Skeletal muscle tissue (tissue), 4 donors: ENCODE results near the gene APOF. TPM values are rescaled to one million over a fixed set of nuclear protein-coding genes. Genes with fewer than 3 reads are reported as not detected.

Source experiments
- H3K27ac ChIP-seq: one replicate; pipeline ENCODE4 v1.7.0; 2013; ENCODE audit warnings: mild to moderate bottlenecking, low read depth, low read length, inconsistent platforms
- H3K27me3 ChIP-seq, 3 donors: one replicate each; pipeline ENCODE4 v1.7.0; 2013; ENCODE audit warnings: low read length in 3 of 3; ENCODE audit not compliant: control insufficient read depth in 3 of 3, insufficient read depth in 3 of 3
- H3K36me3 ChIP-seq, 3 donors: one replicate each; pipeline ENCODE4 v1.7.0; 2013; ENCODE audit warnings: low read length in 3 of 3; ENCODE audit not compliant: control insufficient read depth in 3 of 3, insufficient read depth in 3 of 3
- H3K4me1 ChIP-seq, 3 donors: one replicate each; pipeline ENCODE4 v1.7.0; 2013; ENCODE audit warnings: low read length in 3 of 3, mild to moderate bottlenecking in 3 of 3; ENCODE audit not compliant: control insufficient read depth in 3 of 3, insufficient read depth in 3 of 3
- H3K4me3 ChIP-seq, 3 donors: one replicate each; pipeline ENCODE4 v1.7.0; 2013; ENCODE audit warnings: low read length in 3 of 3
- H3K9ac ChIP-seq, 3 donors: one replicate each; pipeline ENCODE4 v1.7.0; 2013; ENCODE audit warnings: low read length in 3 of 3, mild to moderate bottlenecking in 3 of 3, moderate library complexity in 2 of 3, low read depth in 1 of 3
- H3K9me3 ChIP-seq, 3 donors: one replicate each; pipeline ENCODE4 v1.7.0; 2013; ENCODE audit warnings: low read length in 3 of 3; ENCODE audit not compliant: control insufficient read depth in 3 of 3
- total RNA-seq: library from RNA; depleted of rRNA; stranded (reverse); fragments of >200 nt; gene quantifications from one replicate; pipeline ENCODE4 v1.2.3, GENCODE V29; 2014
- donor health status: Osteomylitis.

Gene APOF
- total RNA-seq, 1 donor from 2014 or later = not detected

DNA sequence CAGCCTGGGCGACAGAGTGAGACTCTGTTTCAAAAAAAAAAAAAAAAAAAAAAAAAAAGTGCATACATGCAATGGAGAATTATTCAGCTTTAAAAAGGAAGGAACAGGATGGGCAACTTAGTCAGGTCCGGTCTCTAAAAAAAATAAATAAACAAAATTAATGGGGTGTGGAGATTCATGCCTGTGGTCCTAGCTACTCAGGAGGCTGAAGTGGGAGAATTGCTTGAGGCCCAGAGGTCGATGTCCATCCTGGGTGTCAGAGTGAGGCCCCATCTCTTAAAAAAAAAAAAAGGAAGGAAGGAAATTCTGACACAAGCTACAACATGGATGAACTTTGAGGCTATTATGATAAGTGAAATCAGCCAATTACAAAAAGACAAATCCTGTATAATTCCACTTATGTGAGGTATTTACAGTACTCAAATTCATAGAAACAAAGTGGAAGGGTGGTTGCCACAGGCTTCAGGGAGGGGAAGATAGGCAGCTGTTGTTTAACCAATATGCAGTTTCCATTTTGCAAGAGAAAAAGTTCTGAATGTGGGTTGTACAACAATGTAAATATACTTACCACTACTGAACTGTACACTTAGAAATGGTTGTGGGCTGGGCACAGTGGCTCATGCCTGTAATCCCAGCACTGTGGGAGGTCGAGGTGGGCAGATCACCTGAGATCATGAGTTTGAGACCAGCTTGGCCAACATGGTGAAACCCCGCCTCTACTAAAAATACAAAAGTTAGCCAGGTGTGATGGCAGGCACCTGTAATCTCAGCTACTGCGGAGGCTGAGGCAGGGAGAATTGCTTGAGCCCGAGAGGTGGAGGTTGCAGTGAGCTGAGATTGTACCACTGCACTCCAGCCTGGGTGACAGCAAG, 12.3 kb upstream of the APOF start:
- no peak overlapping the region for H3K27ac ChIP-seq
- no peaks in the 10 kb centered on the region for H3K36me3 ChIP-seq
- H3K9me3 ChIP-seq = no peaks in the 10 kb centered on the region
- no peak overlapping the region for H3K4me3 ChIP-seq
- H3K9ac ChIP-seq = no peak overlapping the region
- H3K27me3 ChIP-seq = no peaks in the 10 kb centered on the region
- no peaks in the 10 kb centered on the region for H3K4me1 ChIP-seq

GRCh38 chr12:56373515-56373914, 10.9 kb upstream of the APOF start:
- no peak overlapping the region for H3K9ac ChIP-seq
- no peaks in the 10 kb centered on the region for H3K36me3 ChIP-seq
- no peaks in the 10 kb centered on the region for H3K4me1 ChIP-seq
- H3K27me3 ChIP-seq = no peaks in the 10 kb centered on the region
- H3K9me3 ChIP-seq = no peaks in the 10 kb centered on the region
- H3K27ac ChIP-seq = no peak overlapping the region
- H3K4me3 ChIP-seq = no peak overlapping the region

GRCh38 chr12:56366948-56367347, 4.3 kb upstream of the APOF start:
- no peak overlapping the region for H3K27ac ChIP-seq
- H3K9ac ChIP-seq = no peak overlapping the region
- no peak overlapping the region for H3K4me3 ChIP-seq
- no peaks in the 10 kb centered on the region for H3K36me3 ChIP-seq
- H3K27me3 ChIP-seq = no peaks in the 10 kb centered on the region
- no peaks in the 10 kb centered on the region for H3K4me1 ChIP-seq
- no peaks in the 10 kb centered on the region for H3K9me3 ChIP-seq

GRCh38 chr12:56361487-56362129, 1.0 kb downstream of the APOF start:
- H3K27ac ChIP-seq = no peak overlapping the region
- H3K4me3 ChIP-seq = no peak overlapping the region
- no peaks in the 10 kb centered on the region for H3K27me3 ChIP-seq
- no peak overlapping the region for H3K9ac ChIP-seq
- H3K9me3 ChIP-seq = no peaks in the 10 kb centered on the region
- peaks cover 0 to under 1% (median 0%) of the 10 kb centered on the region in 3 donors for H3K36me3 ChIP-seq
- peaks cover 8 to 16% (median 11%) of the 10 kb centered on the region in 3 donors for H3K4me1 ChIP-seq

DNA sequence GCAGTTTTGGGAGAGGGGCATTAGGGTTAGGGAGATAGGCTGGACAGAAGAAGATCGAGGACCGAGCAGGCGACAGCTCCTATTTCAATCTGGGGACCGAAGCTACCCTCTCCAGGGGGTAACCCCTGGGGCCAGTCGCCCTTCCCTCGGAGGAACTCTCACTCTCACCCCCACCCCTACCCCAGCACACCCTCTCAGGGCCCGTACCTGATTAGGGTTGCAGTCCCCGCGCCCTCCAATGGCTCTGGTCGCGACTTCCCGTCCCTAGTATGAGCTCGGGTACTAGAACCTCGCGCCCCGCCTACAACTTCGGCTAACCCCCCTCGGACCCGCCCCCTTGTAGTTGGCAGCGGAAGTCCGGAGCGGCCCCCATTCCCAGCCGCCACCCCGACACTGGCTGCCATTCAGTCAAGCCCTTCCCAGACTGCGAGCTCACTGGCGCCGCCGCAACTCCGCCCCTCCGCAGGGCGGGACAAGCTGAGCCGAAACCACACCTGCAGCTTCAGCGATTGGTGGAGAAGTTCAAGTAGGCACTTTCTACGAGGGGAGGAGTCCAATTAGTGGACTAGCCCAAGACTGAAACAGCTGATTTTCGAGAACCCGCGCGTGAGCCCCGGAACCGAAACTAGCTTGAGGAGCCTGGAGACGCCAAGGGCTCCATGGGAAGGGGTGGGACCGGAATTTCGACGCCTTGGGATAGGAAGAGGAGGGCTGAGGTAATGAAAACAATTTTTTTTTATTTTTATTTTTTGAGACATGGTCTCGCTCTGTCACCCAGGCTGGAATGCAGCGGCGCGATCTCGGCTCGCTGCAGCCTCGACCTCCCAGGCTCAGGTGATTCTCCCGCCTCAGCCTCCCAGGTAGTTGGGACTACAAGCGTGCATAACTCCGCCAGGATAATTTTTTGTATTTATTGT, 2.5 kb downstream of the APOF start, which contains the start of gene STAT2:
Gene STAT2 (minus strand): TSS at position 257 of the 917 bp plus-strand sequence. CDS start 3,536 bp downstream, outside the sequence.
- H3K9me3 ChIP-seq = no peaks in the 10 kb centered on the region

GRCh38 chr12:56358836-56359532, 3.7 kb downstream of the APOF start:
- Histone ChIP-seq H3K4me3 (peak overlapping the region; percentile 91 to 96 (median 95)), H3K36me3 (peaks cover 23 to 26% (median 24%) of the 10 kb centered on the region in 3 donors), H3K9ac (peak overlapping the region; percentile 92 to 93 (median 93)), H3K9me3 (no peaks in the 10 kb centered on the region), H3K27ac (peak overlapping the region; percentile 90), H3K27me3 (no peaks in the 10 kb centered on the region), H3K4me1 (peaks cover 8 to 16% (median 11%) of the 10 kb centered on the region in 3 donors)

More for the DNA sequence above, 2.5 kb downstream of the APOF start, which contains the start of gene STAT2:
- Histone ChIP-seq H3K4me3 (peak within 1 kb of the TSS; percentile 91 to 96 (median 95)), H3K4me1 (peaks cover 8 to 16% (median 11%) of the 10 kb centered on the region in 3 donors), H3K9ac (peak within 1 kb of the TSS; percentile 92 to 93 (median 93)), H3K27me3 (no peaks in the 10 kb centered on the region), H3K36me3 (peaks cover 13 to 15% (median 13%) of the 10 kb centered on the region in 3 donors), H3K27ac (peak within 1 kb of the TSS; percentile 90)

GRCh38 chr12:56351325-56351724, 11.3 kb downstream of the APOF start:
- Histone ChIP-seq H3K9me3 (no peaks in the 10 kb centered on the region), H3K27ac (no peak overlapping the region), H3K36me3 (peaks cover 67 to 77% (median 77%) of the 10 kb centered on the region in 3 donors), H3K27me3 (no peaks in the 10 kb centered on the region), H3K9ac (no peak overlapping the region), H3K4me3 (no peak overlapping the region), H3K4me1 (no peaks in the 10 kb centered on the region)

DNA sequence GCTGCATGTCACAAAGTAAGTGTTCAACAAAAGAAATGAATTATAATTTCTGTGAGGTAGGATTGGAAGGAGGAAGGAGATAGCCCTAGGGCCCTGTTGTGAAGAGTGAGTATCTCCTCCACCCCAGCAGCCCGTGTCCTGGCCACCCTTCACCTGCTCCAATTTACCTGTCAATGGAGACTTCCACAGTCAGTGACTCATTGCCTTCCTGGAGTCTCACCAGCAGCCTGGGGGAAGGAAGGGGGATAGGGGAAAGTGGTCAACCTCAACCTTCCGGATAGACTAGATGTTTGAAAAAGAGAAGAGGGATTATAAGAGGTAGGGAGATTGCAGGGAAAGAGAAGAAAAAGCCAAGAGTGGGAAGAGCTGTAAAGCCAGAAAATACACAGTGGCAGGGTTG, 12.0 kb downstream of the APOF start:
- Histone ChIP-seq H3K9me3 (no peaks in the 10 kb centered on the region), H3K4me3 (no peak overlapping the region), H3K27me3 (no peaks in the 10 kb centered on the region), H3K27ac (no peak overlapping the region), H3K36me3 (peaks cover 66 to 77% (median 76%) of the 10 kb centered on the region in 3 donors), H3K9ac (no peak overlapping the region), H3K4me1 (no peaks in the 10 kb centered on the region)

- no peaks in the 10 kb centered on the region for H3K9me3 ChIP-seq
- H3K36me3 ChIP-seq = peaks cover 53 to 71% (median 65%) of the 10 kb centered on the region in 3 donors
- no peak overlapping the region for H3K4me3 ChIP-seq
- H3K27me3 ChIP-seq = no peaks in the 10 kb centered on the region
- H3K9ac ChIP-seq = no peak overlapping the region
- H3K4me1 ChIP-seq = no peaks in the 10 kb centered on the region
- H3K27ac ChIP-seq = no peak overlapping the region
These were observed 13.9 kb downstream of the APOF start for GRCh38 chr12:56348776-56349175.
